Mammary epithelial cell (primary cell): ENCODE measurements around the gene SAMD10.

Source experiments
- EZH2 ChIP-seq: IDR thresholded peaks from 2 replicates; pipeline ENCODE4 v1.6.1; 2012; ENCODE audit warnings: low read length, inconsistent platforms, borderline replicate concordance
- TF ChIP-seq, protein P1 (sequence below), 2 donors: IDR thresholded peaks in 1 of 2; conservative IDR thresholded peaks in 1 of 2; 2 replicates each; pipeline ENCODE4 v1.5.1; 2011 to 2012; ENCODE audit warnings: inconsistent platforms in 2 of 2, low read length in 2 of 2, mild to moderate bottlenecking in 2 of 2, control low read depth in 1 of 2, low read depth in 1 of 2; ENCODE audit not compliant: insufficient read depth in 1 of 2; ENCODE audit errors: extremely low read depth in 1 of 2

DNA sequence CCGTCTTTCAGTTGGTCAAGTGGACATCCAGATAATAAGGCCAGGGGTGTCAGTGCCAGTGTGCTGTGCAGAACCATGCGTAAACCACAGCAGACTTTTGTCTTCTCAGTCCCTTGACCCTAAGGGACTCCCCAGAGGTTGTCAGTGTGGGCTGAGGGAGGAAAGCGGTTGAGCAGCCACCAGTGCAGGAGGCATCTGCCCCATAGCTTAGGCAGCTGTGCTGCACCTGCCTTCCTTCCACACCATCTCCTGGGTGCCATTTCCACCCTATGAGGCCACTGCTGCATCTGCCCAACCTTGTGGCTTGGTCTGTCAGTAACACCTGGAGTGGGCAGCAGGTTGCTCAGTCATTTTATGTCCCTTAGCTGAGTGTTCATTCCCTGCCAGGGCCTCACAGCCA, 27.5 kb upstream of the SAMD10 start:
- TF ChIP-seq, protein P1, sequence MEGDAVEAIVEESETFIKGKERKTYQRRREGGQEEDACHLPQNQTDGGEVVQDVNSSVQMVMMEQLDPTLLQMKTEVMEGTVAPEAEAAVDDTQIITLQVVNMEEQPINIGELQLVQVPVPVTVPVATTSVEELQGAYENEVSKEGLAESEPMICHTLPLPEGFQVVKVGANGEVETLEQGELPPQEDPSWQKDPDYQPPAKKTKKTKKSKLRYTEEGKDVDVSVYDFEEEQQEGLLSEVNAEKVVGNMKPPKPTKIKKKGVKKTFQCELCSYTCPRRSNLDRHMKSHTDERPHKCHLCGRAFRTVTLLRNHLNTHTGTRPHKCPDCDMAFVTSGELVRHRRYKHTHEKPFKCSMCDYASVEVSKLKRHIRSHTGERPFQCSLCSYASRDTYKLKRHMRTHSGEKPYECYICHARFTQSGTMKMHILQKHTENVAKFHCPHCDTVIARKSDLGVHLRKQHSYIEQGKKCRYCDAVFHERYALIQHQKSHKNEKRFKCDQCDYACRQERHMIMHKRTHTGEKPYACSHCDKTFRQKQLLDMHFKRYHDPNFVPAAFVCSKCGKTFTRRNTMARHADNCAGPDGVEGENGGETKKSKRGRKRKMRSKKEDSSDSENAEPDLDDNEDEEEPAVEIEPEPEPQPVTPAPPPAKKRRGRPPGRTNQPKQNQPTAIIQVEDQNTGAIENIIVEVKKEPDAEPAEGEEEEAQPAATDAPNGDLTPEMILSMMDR (conservative IDR thresholded peaks at IDR 0.05 in 1 of 2, IDR thresholded peaks at IDR 0.05 in 1 of 2; ENCODE audit: extremely low read depth in 1 of 2, insufficient read depth in 1 of 2, low read depth in 1 of 2, low read length in 2 of 2) = no peak
- no peak for TF ChIP-seq EZH2
